HEK293 (cell line): ENCODE measurements around the gene IL4I1.

Source experiments
- ZNF146 ChIP-seq: fragments of 450-650 bp; formaldehyde crosslinking; IDR thresholded peaks from 2 replicates; pipeline ENCODE4 v1.5.1; 2016; ENCODE audit warnings: missing biosample characterization, missing genetic modification characterization
- ZNF23 ChIP-seq: fragments of 450-650 bp; formaldehyde crosslinking; IDR thresholded peaks from 2 replicates; pipeline ENCODE4 v1.5.1; 2016; ENCODE audit warnings: missing biosample characterization, missing genetic modification characterization, borderline replicate concordance
- ZNF274 ChIP-seq, 2 experiments: fragments of 200-500 bp in 1 of 2; fragments of 450-650 bp in 1 of 2; sonication (Bioruptor generic) in 1 of 2; formaldehyde crosslinking in 1 of 2; IDR thresholded peaks; 2 replicates each; pipeline versions ENCODE4 v1.5.1 to v1.6.1; 2014 to 2016; ENCODE audit warnings: borderline replicate concordance in 1 of 2, inconsistent platforms in 1 of 2, low read length in 1 of 2, missing biosample characterization in 1 of 2, missing genetic modification characterization in 1 of 2
- ZNF311 ChIP-seq: fragments of 450-650 bp; formaldehyde crosslinking; IDR thresholded peaks from 2 replicates; pipeline ENCODE4 v1.5.1; 2017; ENCODE audit warnings: missing biosample characterization, missing genetic modification characterization, borderline replicate concordance
- ZNF510 ChIP-seq: fragments of 450-650 bp; formaldehyde crosslinking; IDR thresholded peaks from 2 replicates; pipeline ENCODE4 v1.5.1; 2018; ENCODE audit warnings: mild to moderate bottlenecking, missing genetic modification characterization, missing biosample characterization; ENCODE audit not compliant: insufficient replicate concordance
- TF ChIP-seq, protein P1 (sequence below): fragments of 450-650 bp; formaldehyde crosslinking; IDR thresholded peaks from 2 replicates; pipeline ENCODE4 v1.5.1; 2016; ENCODE audit warnings: missing biosample characterization, missing genetic modification characterization
- TF ChIP-seq, protein P2 (sequence below): fragments of 450-650 bp; formaldehyde crosslinking; IDR thresholded peaks from 2 replicates; pipeline ENCODE4 v1.5.1; 2016; ENCODE audit warnings: missing biosample characterization, missing genetic modification characterization, borderline replicate concordance

DNA sequence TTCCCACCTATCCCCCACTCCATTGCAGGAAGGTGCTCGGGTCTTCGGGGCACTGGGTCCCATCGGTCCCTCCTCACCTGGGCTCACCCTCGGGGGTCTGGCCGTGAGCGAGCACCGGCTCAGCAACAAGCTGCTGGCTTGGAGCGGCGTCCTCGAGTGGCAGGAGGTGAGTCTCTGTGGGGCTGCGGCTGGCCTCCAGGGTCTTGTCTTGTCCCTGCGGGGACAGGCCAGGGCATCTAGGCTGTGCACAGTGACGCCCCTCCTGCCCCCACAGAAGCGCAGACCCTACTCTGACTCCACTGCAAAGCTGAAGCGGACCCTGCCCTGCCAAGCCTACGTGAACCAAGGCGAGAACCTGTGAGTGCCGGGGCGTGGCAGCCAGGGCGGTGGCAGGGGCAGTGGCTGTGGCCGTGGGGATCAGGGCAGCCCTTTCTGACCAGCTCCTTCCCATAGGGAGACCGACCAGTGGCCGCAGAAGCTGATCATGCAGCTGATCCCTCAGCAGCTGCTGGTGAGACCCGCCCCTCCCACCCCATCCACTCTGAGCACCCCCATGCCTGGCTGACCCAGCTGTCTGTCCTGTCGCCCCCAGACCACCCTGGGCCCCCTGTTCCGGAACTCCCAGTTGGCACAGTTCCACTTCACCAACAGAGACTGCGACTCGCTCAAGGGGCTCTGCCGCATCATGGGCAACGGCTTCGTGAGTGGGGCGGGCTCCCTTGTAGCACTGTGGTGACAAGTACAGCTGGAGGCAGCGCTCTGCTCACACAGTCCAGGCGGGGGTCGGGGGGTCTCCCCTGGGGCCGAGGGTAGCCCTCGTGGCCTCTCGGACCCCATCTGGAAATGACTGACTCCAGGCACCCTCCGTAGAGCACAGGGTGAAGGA is 42.1 kb downstream of the IL4I1 start:
- TF ChIP-seq ZNF146 (tag by site-specific recombination) (no peak), ZNF311 (tag by site-specific recombination) (no peak), ZNF510 (tag by site-specific recombination) (no peak), ZNF23 (tag by site-specific recombination) (no peak), ZNF274 (IDR thresholded peaks at IDR 0.05; ENCODE audit: low read length) (no peak), ZNF274 (tag by site-specific recombination; IDR thresholded peaks at IDR 0.05; ENCODE audit: borderline replicate concordance) (no peak)
- TF ChIP-seq, protein P1, sequence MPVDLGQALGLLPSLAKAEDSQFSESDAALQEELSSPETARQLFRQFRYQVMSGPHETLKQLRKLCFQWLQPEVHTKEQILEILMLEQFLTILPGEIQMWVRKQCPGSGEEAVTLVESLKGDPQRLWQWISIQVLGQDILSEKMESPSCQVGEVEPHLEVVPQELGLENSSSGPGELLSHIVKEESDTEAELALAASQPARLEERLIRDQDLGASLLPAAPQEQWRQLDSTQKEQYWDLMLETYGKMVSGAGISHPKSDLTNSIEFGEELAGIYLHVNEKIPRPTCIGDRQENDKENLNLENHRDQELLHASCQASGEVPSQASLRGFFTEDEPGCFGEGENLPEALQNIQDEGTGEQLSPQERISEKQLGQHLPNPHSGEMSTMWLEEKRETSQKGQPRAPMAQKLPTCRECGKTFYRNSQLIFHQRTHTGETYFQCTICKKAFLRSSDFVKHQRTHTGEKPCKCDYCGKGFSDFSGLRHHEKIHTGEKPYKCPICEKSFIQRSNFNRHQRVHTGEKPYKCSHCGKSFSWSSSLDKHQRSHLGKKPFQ (tag by site-specific recombination): no peak
- TF ChIP-seq, protein P2, sequence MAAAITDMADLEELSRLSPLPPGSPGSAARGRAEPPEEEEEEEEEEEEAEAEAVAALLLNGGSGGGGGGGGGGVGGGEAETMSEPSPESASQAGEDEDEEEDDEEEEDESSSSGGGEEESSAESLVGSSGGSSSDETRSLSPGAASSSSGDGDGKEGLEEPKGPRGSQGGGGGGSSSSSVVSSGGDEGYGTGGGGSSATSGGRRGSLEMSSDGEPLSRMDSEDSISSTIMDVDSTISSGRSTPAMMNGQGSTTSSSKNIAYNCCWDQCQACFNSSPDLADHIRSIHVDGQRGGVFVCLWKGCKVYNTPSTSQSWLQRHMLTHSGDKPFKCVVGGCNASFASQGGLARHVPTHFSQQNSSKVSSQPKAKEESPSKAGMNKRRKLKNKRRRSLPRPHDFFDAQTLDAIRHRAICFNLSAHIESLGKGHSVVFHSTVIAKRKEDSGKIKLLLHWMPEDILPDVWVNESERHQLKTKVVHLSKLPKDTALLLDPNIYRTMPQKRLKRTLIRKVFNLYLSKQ (tag by site-specific recombination): no peak
